ENCODE data around the gene SOX11. TPM values are rescaled to one million over a fixed set of nuclear protein-coding genes. Genes with fewer than 3 reads are reported as not detected.
A peak's percentile ranks its signal among the peaks of the same experiment; 100 is the strongest.

Gene SOX11
- polyA plus RNA-seq, 1 donor from 2014 or later, result 146 TPM

DNA sequence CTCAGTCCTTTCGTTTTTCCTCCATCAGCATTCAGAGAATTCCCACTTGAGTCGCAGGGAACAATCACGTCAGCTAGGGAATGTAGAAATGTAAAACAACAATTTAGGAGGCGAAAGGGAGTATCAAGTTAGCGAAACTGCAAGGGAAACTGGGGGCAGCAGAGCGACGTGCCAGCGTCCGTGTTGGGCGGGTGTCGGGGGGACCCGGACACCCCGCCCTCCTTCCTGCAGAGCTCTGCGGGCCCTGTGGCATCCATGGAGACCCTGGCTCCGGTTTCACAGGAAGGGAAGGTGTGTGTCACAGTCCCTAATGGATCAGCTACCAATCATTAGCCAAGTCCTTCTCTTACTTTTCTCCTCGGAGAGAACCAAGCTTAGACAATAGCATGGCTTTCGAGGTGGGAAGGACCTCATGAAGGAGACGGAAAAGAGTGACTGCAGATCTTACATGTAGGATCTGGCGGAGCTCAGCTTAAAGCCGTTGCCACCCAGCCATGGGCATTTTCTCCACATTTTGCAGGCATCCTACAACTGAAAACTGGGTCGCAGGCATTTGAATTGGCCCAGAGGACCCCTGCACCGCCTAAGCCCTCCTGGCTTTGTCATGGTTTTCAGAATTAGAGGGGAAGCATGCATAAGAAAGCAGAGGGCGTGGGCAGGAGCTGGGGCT lies 33.7 kb downstream of the SOX11 start:
- no peaks in the 10 kb centered on the region for H3F3A ChIP-seq (ENCODE audit: insufficient read depth, low read length, poor library complexity, severe bottlenecking)
- no peaks in the 10 kb centered on the region for H3K36me3 ChIP-seq (ENCODE audit: insufficient read depth, low read length)
- H3K4me2 ChIP-seq (ENCODE audit: low read length), result peak overlapping the region; percentile 81
- H3K9ac ChIP-seq (ENCODE audit: low read length), result peak overlapping the region; percentile 57
- H3K9me2 ChIP-seq (ENCODE audit: insufficient read depth, low read length), result no peaks in the 10 kb centered on the region
- peak overlapping the region; percentile 67 for H2AFZ ChIP-seq (ENCODE audit: low read depth, low read length)
- H3K27me3 ChIP-seq (ENCODE audit: insufficient read depth, low read depth, low read length), result no peaks in the 10 kb centered on the region
- peak overlapping the region; percentile 69 for H3K27ac ChIP-seq (ENCODE audit: low read length)
- peak overlapping the region; percentile 60 for H3K4me3 ChIP-seq (ENCODE audit: low read length)
- H3K9me3 ChIP-seq (ENCODE audit: low read length), result no peaks in the 10 kb centered on the region
- TF ChIP-seq RAD21 (conservative IDR thresholded peaks at IDR 0.05) (peak; percentile 37), TAF1 (IDR thresholded peaks at IDR 0.05; ENCODE audit: low read depth) (no peak), MXI1 (conservative IDR thresholded peaks at IDR 0.05; ENCODE audit: poor library complexity, severe bottlenecking) (no peak), EP300 (conservative IDR thresholded peaks at IDR 0.05; ENCODE audit: poor library complexity, severe bottlenecking) (no peak), POLR2AphosphoS5 (IDR thresholded peaks at IDR 0.05) (no peak), SMC3 (conservative IDR thresholded peaks at IDR 0.05; ENCODE audit: poor library complexity) (peak; percentile 39), EZH2 (IDR thresholded peaks at IDR 0.05; ENCODE audit: borderline replicate concordance, insufficient read depth, low read length, poor library complexity, severe bottlenecking) (no peak)
- TF ChIP-seq, protein P1, sequence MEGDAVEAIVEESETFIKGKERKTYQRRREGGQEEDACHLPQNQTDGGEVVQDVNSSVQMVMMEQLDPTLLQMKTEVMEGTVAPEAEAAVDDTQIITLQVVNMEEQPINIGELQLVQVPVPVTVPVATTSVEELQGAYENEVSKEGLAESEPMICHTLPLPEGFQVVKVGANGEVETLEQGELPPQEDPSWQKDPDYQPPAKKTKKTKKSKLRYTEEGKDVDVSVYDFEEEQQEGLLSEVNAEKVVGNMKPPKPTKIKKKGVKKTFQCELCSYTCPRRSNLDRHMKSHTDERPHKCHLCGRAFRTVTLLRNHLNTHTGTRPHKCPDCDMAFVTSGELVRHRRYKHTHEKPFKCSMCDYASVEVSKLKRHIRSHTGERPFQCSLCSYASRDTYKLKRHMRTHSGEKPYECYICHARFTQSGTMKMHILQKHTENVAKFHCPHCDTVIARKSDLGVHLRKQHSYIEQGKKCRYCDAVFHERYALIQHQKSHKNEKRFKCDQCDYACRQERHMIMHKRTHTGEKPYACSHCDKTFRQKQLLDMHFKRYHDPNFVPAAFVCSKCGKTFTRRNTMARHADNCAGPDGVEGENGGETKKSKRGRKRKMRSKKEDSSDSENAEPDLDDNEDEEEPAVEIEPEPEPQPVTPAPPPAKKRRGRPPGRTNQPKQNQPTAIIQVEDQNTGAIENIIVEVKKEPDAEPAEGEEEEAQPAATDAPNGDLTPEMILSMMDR (IDR thresholded peaks at IDR 0.05; ENCODE audit: poor library complexity, severe bottlenecking), result no peak
- TF ChIP-seq, protein P2, sequence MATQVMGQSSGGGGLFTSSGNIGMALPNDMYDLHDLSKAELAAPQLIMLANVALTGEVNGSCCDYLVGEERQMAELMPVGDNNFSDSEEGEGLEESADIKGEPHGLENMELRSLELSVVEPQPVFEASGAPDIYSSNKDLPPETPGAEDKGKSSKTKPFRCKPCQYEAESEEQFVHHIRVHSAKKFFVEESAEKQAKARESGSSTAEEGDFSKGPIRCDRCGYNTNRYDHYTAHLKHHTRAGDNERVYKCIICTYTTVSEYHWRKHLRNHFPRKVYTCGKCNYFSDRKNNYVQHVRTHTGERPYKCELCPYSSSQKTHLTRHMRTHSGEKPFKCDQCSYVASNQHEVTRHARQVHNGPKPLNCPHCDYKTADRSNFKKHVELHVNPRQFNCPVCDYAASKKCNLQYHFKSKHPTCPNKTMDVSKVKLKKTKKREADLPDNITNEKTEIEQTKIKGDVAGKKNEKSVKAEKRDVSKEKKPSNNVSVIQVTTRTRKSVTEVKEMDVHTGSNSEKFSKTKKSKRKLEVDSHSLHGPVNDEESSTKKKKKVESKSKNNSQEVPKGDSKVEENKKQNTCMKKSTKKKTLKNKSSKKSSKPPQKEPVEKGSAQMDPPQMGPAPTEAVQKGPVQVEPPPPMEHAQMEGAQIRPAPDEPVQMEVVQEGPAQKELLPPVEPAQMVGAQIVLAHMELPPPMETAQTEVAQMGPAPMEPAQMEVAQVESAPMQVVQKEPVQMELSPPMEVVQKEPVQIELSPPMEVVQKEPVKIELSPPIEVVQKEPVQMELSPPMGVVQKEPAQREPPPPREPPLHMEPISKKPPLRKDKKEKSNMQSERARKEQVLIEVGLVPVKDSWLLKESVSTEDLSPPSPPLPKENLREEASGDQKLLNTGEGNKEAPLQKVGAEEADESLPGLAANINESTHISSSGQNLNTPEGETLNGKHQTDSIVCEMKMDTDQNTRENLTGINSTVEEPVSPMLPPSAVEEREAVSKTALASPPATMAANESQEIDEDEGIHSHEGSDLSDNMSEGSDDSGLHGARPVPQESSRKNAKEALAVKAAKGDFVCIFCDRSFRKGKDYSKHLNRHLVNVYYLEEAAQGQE (IDR thresholded peaks at IDR 0.05; ENCODE audit: borderline replicate concordance), result peak; percentile 83
- H4K20me1 ChIP-seq (ENCODE audit: insufficient read depth), result no peaks in the 10 kb centered on the region
- peaks cover 22% of the 10 kb centered on the region for H3K79me2 ChIP-seq (replicated peaks; ENCODE audit: insufficient read depth, low read length)

GRCh38 chr2:5727235-5727634 lies 35.1 kb downstream of the SOX11 start:
- H3K27me3 ChIP-seq (ENCODE audit: insufficient read depth, low read depth, low read length), result no peaks in the 10 kb centered on the region
- H3K36me3 ChIP-seq (ENCODE audit: insufficient read depth, low read length), result no peaks in the 10 kb centered on the region
- H4K20me1 ChIP-seq (ENCODE audit: insufficient read depth), result no peaks in the 10 kb centered on the region
- H3K9me3 ChIP-seq (ENCODE audit: low read length), result peaks cover 2% of the 10 kb centered on the region
- peaks cover 22% of the 10 kb centered on the region for H3K79me2 ChIP-seq (replicated peaks; ENCODE audit: insufficient read depth, low read length)
- no peak overlapping the region for H3K9ac ChIP-seq (ENCODE audit: low read length)
- H3K4me3 ChIP-seq (ENCODE audit: low read length), result no peak overlapping the region
- no peak for TF ChIP-seq EZH2 (IDR thresholded peaks at IDR 0.05; ENCODE audit: borderline replicate concordance, insufficient read depth, low read length, poor library complexity, severe bottlenecking)
- TF ChIP-seq, protein P1 (IDR thresholded peaks at IDR 0.05; ENCODE audit: poor library complexity, severe bottlenecking), result no peak
- peak overlapping the region; percentile 69 for H3K27ac ChIP-seq (ENCODE audit: low read length)
- H3F3A ChIP-seq (ENCODE audit: insufficient read depth, low read length, poor library complexity, severe bottlenecking), result no peaks in the 10 kb centered on the region
- no peaks in the 10 kb centered on the region for H3K9me2 ChIP-seq (ENCODE audit: insufficient read depth, low read length)
- peak overlapping the region; percentile 81 for H3K4me2 ChIP-seq (ENCODE audit: low read length)
- H2AFZ ChIP-seq (ENCODE audit: low read depth, low read length), result no peak overlapping the region
